Tibial artery (tissue), 4 donors: ENCODE data around the gene SMR3A.

Experiments
- DNase-seq, 2 donors: peaks; one replicate each; pipeline ENCODE4 v3.0.0-alpha.2; 2019
- H3K27ac ChIP-seq, 2 donors: fragments of 200-600 bp; sonication (generic) in 1 of 2; 1 replicate in 1 of 2; 2 replicates in 1 of 2; pipeline ENCODE4 v1.5.1; 2018 to 2019; ENCODE audit warnings: mild to moderate bottlenecking in 1 of 2
- H3K27me3 ChIP-seq, 2 donors: fragments of 200-600 bp; sonication (generic) in 1 of 2; one replicate each; pipeline versions ENCODE4 v1.5.1 to v1.6.0; 2016 to 2019
- H3K36me3 ChIP-seq, 3 donors: fragments of 200-600 bp; sonication (generic) in 2 of 3; one replicate each; pipeline ENCODE4 v1.5.1; 2016 to 2019; ENCODE audit warnings: mild to moderate bottlenecking in 2 of 3
- H3K4me1 ChIP-seq, 4 donors: fragments of 200-600 bp; sonication (generic) in 2 of 4; 1 replicate in 3 of 4; 2 replicates in 1 of 4; pipeline ENCODE4 v1.5.1; 2016 to 2019
- H3K4me3 ChIP-seq, 2 donors: fragments of 200-600 bp; sonication (generic) in 1 of 2; 1 replicate in 1 of 2; 2 replicates in 1 of 2; pipeline ENCODE4 v1.5.1; 2018 to 2019; ENCODE audit warnings: mild to moderate bottlenecking in 2 of 2
- H3K9me3 ChIP-seq, 3 donors: fragments of 200-600 bp; sonication (generic) in 1 of 3; one replicate each; pipeline ENCODE4 v1.5.1; 2016 to 2019
- CTCF ChIP-seq, 2 experiments: fragments of 200-600 bp in 1 of 2; fragments of 450-650 bp in 1 of 2; IDR thresholded peaks; one replicate each; pipeline ENCODE4 v1.5.1; 2017 to 2019; ENCODE audit warnings: antibody characterized with exemption in 2 of 2, mild to moderate bottlenecking in 1 of 2, moderate library complexity in 1 of 2
- intact Hi-C: fragments of 100-400 bp; cut with DNase I; formaldehyde crosslinking; loops from one replicate; pipeline ENCODE4 v1.15.0; 2023; ENCODE audit warnings: low total_unique reads

Gene SMR3A

GRCh38 chr4:70360460-70360859, at the start of gene SMR3A:
Gene SMR3A (plus strand): TSS chr4:70360760. CDS start chr4:70362116, 1,356 bp downstream.
- no peak for TF ChIP-seq CTCF (IDR thresholded peaks at IDR 0.05)
- no peak for DNase-seq
- no peaks in the 10 kb centered on the region for H3K9me3 ChIP-seq
- H3K27me3 ChIP-seq: no peaks in the 10 kb centered on the region
- intact Hi-C loops: no loop called here
- H3K27ac ChIP-seq: no peak within 1 kb of the TSS
- H3K4me3 ChIP-seq: no peak within 1 kb of the TSS
- H3K36me3 ChIP-seq: no peaks in the 10 kb centered on the region
- H3K4me1 ChIP-seq: no peaks in the 10 kb centered on the region

GRCh38 chr4:70313736-70314135, 46.8 kb upstream of the SMR3A start:
- intact Hi-C loops: no loop called here
- H3K27ac ChIP-seq: no peak overlapping the region
- no peaks in the 10 kb centered on the region for H3K9me3 ChIP-seq
- DNase-seq: no peak
- H3K27me3 ChIP-seq: no peaks in the 10 kb centered on the region
- no peak overlapping the region for H3K4me3 ChIP-seq
- no peak for TF ChIP-seq CTCF (IDR thresholded peaks at IDR 0.05)
- H3K36me3 ChIP-seq: no peaks in the 10 kb centered on the region
- no peaks in the 10 kb centered on the region for H3K4me1 ChIP-seq

- intact Hi-C loops: no loop called here
- TF ChIP-seq CTCF (IDR thresholded peaks at IDR 0.05): no peak
- H3K4me1 ChIP-seq: no peaks in the 10 kb centered on the region
Observed at GRCh38 chr4:70315928-70316327, 44.6 kb upstream of the SMR3A start.

GRCh38 chr4:70326052-70326451, 34.5 kb upstream of the SMR3A start:
- Histone ChIP-seq H3K36me3 (no peaks in the 10 kb centered on the region), H3K4me1 (no peaks in the 10 kb centered on the region), H3K4me3 (no peak overlapping the region), H3K27me3 (no peaks in the 10 kb centered on the region), H3K9me3 (no peaks in the 10 kb centered on the region), H3K27ac (no peak overlapping the region)
- no peak for TF ChIP-seq CTCF (IDR thresholded peaks at IDR 0.05)
- intact Hi-C loops: no loop called here
- no peak for DNase-seq

More at GRCh38 chr4:70315928-70316327, 44.6 kb upstream of the SMR3A start:
- no peak for DNase-seq
- Histone ChIP-seq H3K27me3 (no peaks in the 10 kb centered on the region), H3K36me3 (no peaks in the 10 kb centered on the region), H3K27ac (no peak overlapping the region), H3K9me3 (no peaks in the 10 kb centered on the region), H3K4me3 (no peak overlapping the region)

- Histone ChIP-seq H3K9me3 (no peaks in the 10 kb centered on the region), H3K4me1 (no peaks in the 10 kb centered on the region), H3K4me3 (no peak within 1 kb of the TSS), H3K27me3 (no peaks in the 10 kb centered on the region), H3K36me3 (no peaks in the 10 kb centered on the region), H3K27ac (no peak within 1 kb of the TSS)
- TF ChIP-seq CTCF (IDR thresholded peaks at IDR 0.05): no peak
- intact Hi-C loops: no loop called here
- no peak for DNase-seq
Observed at GRCh38 chr4:70334681-70335080, 25.9 kb upstream of the SMR3A start, which contains the start of gene CABS1. Gene CABS1 (plus strand): TSS chr4:70334981. CDS start chr4:70335040, 59 bp downstream.

GRCh38 chr4:70336043-70336442, 24.5 kb upstream of the SMR3A start:
- TF ChIP-seq CTCF (IDR thresholded peaks at IDR 0.05): no peak
- DNase-seq: no peak
- no peak overlapping the region for H3K4me3 ChIP-seq
- intact Hi-C loops: no loop called here
- H3K9me3 ChIP-seq: no peaks in the 10 kb centered on the region
- H3K36me3 ChIP-seq: no peaks in the 10 kb centered on the region
- H3K27ac ChIP-seq: no peak overlapping the region
- no peaks in the 10 kb centered on the region for H3K4me1 ChIP-seq
- no peaks in the 10 kb centered on the region for H3K27me3 ChIP-seq
